Activated T-cell treated with anti-CD3 and anti-CD28 coated beads for 1 hour (primary cell): ENCODE data around the gene FREM2.

Experiments used
- DNase-seq: peaks from one replicate; pipeline ENCODE4 v3.0.0-alpha.2; 2020; ENCODE audit warnings: low read depth

FREM2 gene

GRCh38 chr13:38758277-38758676, 71.4 kb downstream of the FREM2 start:
- DNase-seq, result no peak

- DNase-seq, result no peak
Observed at GRCh38 chr13:38759390-38759789, 72.5 kb downstream of the FREM2 start.

GRCh38 chr13:38763446-38764381, 76.8 kb downstream of the FREM2 start:
- no peak for DNase-seq

GRCh38 chr13:38766799-38767198, 79.9 kb downstream of the FREM2 start:
- no peak for DNase-seq

GRCh38 chr13:38767506-38768265, 80.8 kb downstream of the FREM2 start:
- no peak for DNase-seq

- DNase-seq, result no peak
Observed at GRCh38 chr13:38769526-38769925, 82.6 kb downstream of the FREM2 start.

- DNase-seq, result no peak
Observed at GRCh38 chr13:38775085-38775484, 88.2 kb downstream of the FREM2 start.

- no peak for DNase-seq
Observed at GRCh38 chr13:38777347-38778119, 90.7 kb downstream of the FREM2 start.

GRCh38 chr13:38781539-38781938, 94.7 kb downstream of the FREM2 start:
- no peak for DNase-seq

GRCh38 chr13:38784036-38784880, 97.4 kb downstream of the FREM2 start:
- DNase-seq, result no peak

GRCh38 chr13:38785042-38785441, 98.2 kb downstream of the FREM2 start:
- no peak for DNase-seq

GRCh38 chr13:38785490-38785889, 98.6 kb downstream of the FREM2 start:
- no peak for DNase-seq

- DNase-seq, result no peak
Observed at GRCh38 chr13:38787550-38787949, 100.7 kb downstream of the FREM2 start.

- no peak for DNase-seq
Observed at GRCh38 chr13:38796890-38797289, 110.0 kb downstream of the FREM2 start.

GRCh38 chr13:38803531-38803930, 116.7 kb downstream of the FREM2 start:
- DNase-seq, result no peak

- no peak for DNase-seq
Observed at GRCh38 chr13:38804061-38804460, 117.2 kb downstream of the FREM2 start.

GRCh38 chr13:38804536-38804935, 117.7 kb downstream of the FREM2 start:
- DNase-seq, result no peak

GRCh38 chr13:38814331-38814730, 127.5 kb downstream of the FREM2 start:
- DNase-seq, result no peak

- DNase-seq, result no peak
Observed at GRCh38 chr13:38819053-38819452, 132.2 kb downstream of the FREM2 start.

GRCh38 chr13:38819596-38819995, 132.7 kb downstream of the FREM2 start:
- no peak for DNase-seq

- no peak for DNase-seq
Observed at GRCh38 chr13:38821770-38822551, 135.1 kb downstream of the FREM2 start.
